GM08714 (cell line): ENCODE results near the gene ZFHX3.

Experiments used
- H3K4me3 ChIP-seq: fragments of 200-500 bp; sonication (Bioruptor generic); 2 replicates; pipeline ENCODE4 v1.5.1; 2014; ENCODE audit warnings: mild to moderate bottlenecking, low read length, inconsistent platforms
- ZNF274 ChIP-seq: IDR thresholded peaks from 2 replicates; pipeline ENCODE4 v1.6.1; 2012; ENCODE audit warnings: mild to moderate bottlenecking, low read depth, low read length

ZFHX3 gene

DNA sequence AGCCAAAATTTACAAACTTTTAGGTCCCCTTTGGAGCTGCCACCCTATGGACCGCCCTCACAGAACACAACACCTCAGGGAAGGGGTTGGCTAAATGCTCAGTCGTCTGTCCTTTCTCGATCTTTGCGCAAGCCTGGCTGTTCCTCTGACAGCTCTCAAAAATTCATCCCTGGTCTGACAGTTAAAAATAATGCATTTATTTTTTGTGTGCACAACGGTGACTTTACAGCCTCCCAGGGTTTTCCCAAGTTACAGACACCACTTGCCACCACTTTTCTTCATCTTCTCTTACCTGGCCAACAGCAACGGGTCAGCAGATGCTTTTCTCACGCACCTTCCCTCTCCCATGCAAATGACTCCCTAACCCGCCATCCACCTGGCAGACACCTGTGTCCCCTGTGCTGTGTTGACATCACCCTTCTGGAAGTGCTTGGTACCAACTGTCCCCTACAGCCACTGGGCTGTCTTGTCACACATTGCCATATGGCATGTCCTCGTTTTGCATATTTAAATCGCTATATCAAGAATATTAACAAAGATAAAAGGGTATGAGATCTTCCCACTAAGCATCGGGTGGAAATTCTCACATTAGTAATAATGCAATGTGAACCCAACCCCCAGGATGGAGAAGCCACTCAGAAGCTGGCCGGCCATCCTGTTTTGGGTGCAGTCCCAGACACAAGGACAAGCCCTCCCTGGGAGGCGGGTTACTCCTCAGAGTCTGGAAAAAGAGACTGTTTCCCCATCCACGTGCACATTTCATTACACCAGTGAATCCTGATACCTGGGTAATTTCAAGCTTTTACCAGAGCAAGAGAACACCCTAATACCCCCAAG is 187.0 kb downstream of the ZFHX3 start:
- no peak for TF ChIP-seq ZNF274
- H3K4me3 ChIP-seq, result no peak overlapping the region

DNA sequence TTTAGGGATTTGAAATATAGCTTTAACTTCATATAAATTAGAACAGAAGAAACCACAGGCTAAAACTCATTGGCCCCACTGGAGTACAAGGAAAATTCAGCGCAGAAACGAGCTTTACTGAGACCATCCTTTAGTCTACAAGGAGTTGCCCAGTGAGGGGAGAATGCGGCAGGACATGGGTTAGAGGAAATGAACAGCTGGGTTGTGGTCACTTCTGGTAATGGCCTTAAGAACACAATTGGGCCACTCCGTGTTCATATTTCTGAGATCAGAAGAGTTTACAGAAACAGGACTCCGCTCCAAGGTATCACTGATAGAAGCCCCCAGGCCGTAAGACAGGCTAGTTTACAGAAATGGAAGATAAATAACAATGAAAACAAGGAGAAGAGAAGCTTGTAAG is 188.3 kb downstream of the ZFHX3 start:
- no peak for TF ChIP-seq ZNF274
- H3K4me3 ChIP-seq, result no peak overlapping the region

DNA sequence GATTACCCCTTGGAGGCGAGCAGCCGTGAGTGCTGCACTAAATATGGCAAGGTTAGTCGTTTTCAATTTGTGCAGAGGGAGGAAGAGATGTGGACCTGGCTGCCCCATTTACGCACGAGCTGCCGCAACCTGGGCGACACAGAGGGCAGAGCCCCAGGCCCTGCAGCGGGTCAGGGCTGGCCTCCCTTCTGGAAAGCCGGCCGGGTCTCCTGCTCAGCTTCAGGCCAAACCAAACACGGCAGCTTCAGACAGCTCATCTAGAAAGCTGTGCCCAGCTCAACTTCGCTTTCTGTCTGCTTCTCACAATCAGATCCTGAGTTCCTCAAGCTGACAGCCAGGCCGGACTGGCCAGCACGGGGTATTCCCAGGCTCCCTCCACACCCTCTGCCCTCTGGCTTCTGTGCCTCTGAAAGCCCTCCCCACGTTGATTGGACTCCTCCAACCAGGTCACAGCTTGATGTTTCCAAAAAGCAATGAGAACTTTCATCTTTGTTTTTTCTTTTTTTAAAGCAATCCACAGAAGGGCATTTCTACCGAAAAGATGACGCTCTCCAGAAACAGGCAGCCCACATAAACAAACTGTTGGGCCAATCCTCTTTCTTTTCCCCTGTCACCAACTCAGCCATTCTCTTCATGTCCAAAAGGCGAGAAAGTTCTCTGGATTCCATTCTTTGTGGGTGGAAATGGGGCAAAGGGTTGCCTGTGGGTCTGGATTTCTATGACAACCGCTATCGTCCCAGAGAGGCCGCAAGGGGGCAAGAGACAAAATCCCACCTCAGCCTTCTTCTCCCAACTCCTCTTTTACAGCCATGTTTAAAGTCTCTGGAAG is 189.0 kb downstream of the ZFHX3 start:
- no peak for TF ChIP-seq ZNF274
- H3K4me3 ChIP-seq, result no peak overlapping the region

DNA sequence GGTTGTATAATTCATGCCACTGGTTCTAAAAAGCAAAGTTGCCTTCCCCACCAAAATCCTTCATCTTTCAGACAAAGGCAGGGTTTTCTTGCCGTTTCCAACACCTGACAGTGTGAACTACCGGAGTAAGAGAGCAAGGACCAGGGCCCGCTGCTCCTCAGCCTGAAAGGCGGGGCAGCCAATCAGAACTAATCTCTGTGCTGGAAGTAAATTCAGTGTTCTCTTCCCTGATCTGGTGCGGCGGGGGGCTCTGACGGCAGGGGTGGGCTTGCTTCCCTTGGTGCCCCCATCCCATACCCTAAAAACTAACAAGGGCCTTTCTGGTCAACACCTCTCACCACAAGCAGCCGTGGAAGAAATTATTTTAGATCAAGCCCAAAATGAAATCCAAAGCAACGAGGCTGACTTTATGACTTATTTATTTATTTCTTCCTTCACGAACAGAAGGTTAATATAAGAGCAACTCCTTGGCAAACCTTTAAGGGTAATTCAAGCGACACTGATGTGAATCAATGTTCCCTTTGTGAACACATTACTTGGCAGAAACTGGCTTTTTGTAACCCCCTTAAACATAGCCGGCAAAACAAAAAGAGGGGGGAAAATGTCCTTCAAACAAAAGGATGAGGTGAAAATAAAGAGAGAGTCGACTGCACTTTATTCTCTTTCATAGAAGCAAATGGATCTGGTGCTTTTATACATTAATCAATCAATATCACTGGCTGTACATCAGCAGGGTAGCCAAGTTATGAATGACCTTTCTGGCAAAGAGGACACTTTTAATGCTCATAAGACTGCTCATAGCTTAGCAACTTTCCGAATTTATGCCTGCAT is 189.9 kb downstream of the ZFHX3 start:
- no peak for TF ChIP-seq ZNF274
- no peak overlapping the region for H3K4me3 ChIP-seq

DNA sequence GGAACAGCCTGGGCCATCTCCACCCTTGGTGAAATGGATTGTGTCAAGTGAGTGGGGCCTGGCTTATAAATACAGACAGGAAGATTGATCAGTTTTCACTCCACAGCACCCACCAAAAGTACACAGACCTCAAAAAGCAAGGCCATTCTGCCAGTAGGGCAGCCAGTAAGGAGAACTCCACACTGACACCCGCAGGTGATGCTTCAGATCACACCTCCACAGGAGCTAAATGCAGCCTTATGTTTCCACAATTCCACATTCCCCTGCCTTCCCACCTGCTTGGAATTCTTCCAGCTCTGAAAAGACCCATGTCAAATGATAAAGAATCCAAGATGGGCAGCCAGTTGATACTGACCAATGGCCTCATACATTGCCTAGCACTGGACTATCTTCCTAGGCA is 191.1 kb downstream of the ZFHX3 start:
- no peak for TF ChIP-seq ZNF274
- no peak overlapping the region for H3K4me3 ChIP-seq

DNA sequence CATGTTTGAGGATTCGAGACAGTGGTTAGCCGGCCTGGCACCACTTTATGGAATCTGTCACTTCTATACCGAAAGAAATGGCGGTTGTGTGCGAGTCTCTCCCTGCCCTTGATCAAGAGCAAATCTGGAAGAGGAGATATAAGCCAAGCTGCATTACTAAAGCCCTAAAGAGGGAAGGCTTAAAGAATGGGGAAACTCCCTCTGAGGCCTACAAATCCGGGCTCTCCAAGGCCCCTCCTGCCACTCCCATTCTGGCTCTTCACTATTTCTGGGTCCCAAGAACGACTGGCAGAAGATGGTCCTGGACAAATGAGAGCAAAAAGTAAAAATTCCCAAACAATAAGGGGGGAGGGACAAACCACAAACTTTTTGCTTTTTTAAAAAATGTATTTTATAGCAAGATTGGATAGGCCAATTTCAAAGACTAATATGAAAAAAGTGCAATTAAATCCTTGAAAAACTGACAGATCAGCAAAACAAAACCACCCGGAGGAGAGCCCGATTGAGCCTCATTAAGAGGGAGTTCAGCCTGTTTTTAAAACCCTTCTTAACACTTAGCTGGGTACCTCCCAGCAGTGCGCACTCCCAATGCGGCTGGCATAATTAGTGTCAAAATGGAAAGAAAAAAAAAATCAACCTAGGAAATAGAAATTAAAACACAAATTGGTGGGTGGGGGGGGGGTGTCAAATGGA is 193.5 kb downstream of the ZFHX3 start:
- no peak for TF ChIP-seq ZNF274
- no peak overlapping the region for H3K4me3 ChIP-seq

DNA sequence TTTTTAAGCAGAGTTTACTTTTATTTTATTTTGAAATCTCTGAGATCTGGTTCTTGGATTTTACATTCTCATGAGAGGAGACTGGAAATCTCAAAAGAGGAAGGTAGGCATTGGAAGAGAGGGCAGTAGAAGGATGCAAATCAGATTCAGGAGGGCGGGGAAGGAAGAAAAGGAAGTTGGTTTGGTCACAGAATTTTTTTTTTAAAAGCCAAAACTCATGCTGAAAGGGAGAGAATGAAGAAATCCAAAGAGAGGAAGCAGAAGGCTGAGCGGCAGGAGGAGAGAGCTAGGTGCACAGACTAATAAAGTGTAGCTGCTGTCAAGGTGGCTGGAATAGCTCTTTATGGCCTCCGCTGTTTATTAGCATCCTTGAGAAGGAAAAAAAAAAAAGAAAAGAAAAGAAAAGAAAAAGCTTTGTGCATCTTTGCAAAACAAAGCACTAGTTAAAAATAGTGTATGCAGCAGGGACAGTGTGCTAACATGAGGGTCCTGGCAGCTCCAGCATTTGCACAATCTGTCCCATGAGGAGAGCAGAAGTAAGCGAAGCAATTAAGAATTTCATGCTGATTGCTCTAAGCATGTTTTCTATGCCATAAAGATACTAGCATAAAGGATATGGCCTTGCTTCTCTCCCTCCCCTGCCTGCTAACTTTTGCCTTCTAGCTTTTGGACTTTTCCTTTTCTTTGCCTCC is 194.2 kb downstream of the ZFHX3 start:
- TF ChIP-seq ZNF274, result no peak
- no peak overlapping the region for H3K4me3 ChIP-seq

DNA sequence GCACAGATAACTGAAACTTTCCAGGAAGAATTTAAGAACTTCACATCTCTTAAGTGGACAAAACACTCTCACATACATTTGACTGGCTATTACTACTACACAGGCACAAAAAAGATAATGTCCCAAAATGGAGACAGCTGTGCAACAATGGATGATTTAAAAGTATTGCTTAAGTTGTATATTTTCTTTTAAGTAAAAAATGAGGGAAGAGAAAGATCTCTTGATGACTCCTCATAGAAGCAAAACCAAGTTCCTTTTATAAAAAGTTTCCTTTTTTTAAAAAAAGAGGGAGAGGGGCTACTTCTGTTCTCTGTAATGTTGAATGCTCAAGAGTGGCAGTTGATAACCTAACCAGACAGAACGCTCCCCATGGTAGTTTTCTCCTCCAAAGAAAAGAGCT is 195.5 kb downstream of the ZFHX3 start:
- TF ChIP-seq ZNF274, result no peak
- no peak overlapping the region for H3K4me3 ChIP-seq

DNA sequence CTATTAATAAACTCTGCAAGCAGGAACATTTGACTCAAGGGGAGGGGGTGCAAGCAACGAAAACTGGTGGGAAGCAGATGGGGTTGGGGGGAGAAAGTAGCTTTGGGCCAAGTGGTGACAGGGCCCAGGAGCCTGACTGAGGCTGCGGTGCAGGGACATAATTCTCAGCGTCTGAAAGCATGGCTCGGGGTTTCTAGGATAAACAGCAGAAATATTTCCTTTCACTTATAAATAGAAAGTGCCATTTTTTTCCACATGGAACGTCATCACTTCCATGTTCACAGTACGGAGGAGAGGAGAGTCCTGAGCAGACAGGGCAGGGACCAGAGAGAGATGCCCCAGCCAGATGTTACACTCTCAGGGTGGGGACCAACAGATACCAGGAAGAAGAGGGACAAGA is 197.1 kb downstream of the ZFHX3 start:
- H3K4me3 ChIP-seq, result no peak overlapping the region
- TF ChIP-seq ZNF274, result no peak

DNA sequence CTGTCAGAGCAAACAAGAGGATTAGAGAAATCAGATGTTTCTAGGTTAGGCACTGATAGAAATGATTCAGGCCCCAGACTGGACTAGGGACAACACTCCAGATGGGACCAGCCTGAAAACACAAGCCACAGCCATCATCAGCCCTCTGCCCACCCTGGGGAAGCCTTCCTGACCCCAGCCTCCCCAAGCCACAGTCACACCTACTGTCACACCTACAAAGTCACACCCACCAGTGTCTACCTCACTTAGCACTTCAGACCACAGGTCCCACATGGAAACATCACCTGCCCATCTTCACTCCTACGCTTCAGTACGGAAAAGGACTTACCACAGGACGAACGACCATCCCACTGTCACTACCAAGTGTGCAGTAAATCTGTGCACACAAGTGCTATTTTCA is 197.9 kb downstream of the ZFHX3 start:
- no peak overlapping the region for H3K4me3 ChIP-seq
- TF ChIP-seq ZNF274, result no peak

DNA sequence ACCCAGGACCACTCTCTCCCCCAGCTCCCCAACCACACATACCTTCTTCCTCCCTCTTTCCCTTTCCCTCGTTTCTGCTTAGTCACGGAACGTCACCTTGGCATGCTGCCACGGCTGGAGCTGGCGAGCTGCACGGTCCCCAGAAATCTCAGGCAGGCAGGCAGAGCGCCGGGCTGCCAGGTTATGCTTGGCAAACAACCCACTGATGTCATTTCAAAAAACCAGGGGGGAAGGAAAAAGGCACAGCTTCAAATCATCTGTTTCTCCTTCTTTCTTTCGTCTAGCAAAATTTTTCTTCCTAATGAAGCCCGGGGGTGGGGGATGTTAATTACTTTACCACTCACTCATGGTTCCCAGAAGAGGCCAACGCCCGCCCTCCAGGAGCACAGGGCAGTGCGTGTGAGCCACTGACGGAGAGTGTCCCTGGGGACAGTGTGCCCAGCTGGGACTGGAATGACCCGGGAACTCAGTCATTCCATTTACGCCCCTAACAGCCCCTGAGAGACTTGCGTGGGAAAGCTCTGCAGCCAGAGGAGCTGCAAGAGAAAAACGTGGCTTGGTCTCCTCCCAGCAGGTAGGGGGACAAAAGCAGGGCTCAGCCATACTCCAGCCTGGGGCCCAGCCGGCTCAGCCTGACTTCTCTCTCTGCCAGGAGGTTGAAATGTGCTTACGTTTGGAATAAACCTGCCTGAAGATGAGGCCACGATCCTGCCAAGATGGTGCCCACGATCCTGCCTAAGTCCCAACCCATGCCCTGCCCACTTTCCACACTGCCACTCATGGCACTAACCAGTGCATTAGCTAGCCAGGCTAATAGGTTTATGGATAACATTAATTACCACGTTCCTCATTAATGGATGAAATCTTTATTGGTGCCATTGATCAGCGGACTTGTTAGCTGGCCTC is 198.9 kb downstream of the ZFHX3 start:
- no peak for TF ChIP-seq ZNF274
- no peak overlapping the region for H3K4me3 ChIP-seq

DNA sequence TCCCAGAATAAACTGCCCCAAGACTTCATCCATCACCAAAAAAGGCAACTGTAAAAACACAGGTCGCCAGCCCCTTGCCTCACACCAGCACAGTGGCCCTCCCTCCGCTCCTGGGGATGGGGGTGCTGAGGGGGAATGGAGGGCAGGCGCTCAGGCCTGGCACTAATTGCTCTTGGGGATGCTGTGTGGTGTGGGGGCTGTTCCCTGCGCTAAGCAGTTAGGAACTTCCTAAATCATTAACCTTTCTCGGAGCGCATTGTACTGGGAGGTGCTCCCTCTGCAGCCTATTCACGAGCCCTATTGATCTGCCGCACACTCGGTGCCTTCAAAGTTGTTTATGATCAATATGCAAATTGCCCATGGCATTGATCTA is 199.9 kb downstream of the ZFHX3 start:
- no peak overlapping the region for H3K4me3 ChIP-seq
- no peak for TF ChIP-seq ZNF274
